Measurements from ENCODE around the gene ZGPAT.
"Not testable (repeated sequence)": the region's sequence is repeated elsewhere in the genome, so short reads cannot be mapped to it uniquely, and the experiment has no call there.

The ZGPAT gene

GRCh38 chr20:63709149-63709527 is 1.3 kb downstream of the ZGPAT start:
- H3K27ac ChIP-seq (ENCODE audit: low read length): no peak overlapping the region
- H3K36me3 ChIP-seq (ENCODE audit: insufficient read depth, low read depth, low read length): peaks cover 61% of the 10 kb centered on the region
- no peaks in the 10 kb centered on the region for H3K9me3 ChIP-seq (ENCODE audit: insufficient read depth, low read depth, low read length)
- H3K4me3 ChIP-seq (ENCODE audit: low read length): peak overlapping the region; percentile 84; the same call in 1 of the 2 replicates
- H3K4me1 ChIP-seq (ENCODE audit: insufficient read depth, low read length): peaks cover 4% of the 10 kb centered on the region; the same call in 1 of the 2 replicates
- H3K27me3 ChIP-seq (ENCODE audit: insufficient read depth, low read length): no peaks in the 10 kb centered on the region
- peak overlapping the region; percentile 70; the same call in 1 of the 2 replicates for H3K9ac ChIP-seq (ENCODE audit: low read depth, low read length)

- Histone ChIP-seq H3K4me1 (ENCODE audit: insufficient read depth, low read length) (peaks cover 4% of the 10 kb centered on the region; the same call in 1 of the 2 replicates), H3K27ac (ENCODE audit: low read length) (no peak overlapping the region), H3K9me3 (ENCODE audit: insufficient read depth, low read depth, low read length) (no peaks in the 10 kb centered on the region), H3K27me3 (ENCODE audit: insufficient read depth, low read length) (no peaks in the 10 kb centered on the region), H3K4me3 (ENCODE audit: low read length) (no peak overlapping the region), H3K9ac (ENCODE audit: low read depth, low read length) (no peak overlapping the region), H3K36me3 (ENCODE audit: insufficient read depth, low read depth, low read length) (peaks cover 49% of the 10 kb centered on the region)
Observed at GRCh38 chr20:63711085-63711645, 3.3 kb downstream of the ZGPAT start.

GRCh38 chr20:63712191-63712590 is 4.4 kb downstream of the ZGPAT start:
- peaks cover 44% of the 10 kb centered on the region for H3K36me3 ChIP-seq (ENCODE audit: insufficient read depth, low read depth, low read length)

GRCh38 chr20:63714858-63715257 is 7.0 kb downstream of the ZGPAT start:
- H3K36me3 ChIP-seq (ENCODE audit: insufficient read depth, low read depth, low read length): peaks cover 51% of the 10 kb centered on the region
- no peak overlapping the region for H3K4me3 ChIP-seq (ENCODE audit: low read length)
- no peak overlapping the region for H3K9ac ChIP-seq (ENCODE audit: low read depth, low read length)
- H3K4me1 ChIP-seq (ENCODE audit: insufficient read depth, low read length): no peaks in the 10 kb centered on the region
- no peaks in the 10 kb centered on the region for H3K27me3 ChIP-seq (ENCODE audit: insufficient read depth, low read length)
- no peaks in the 10 kb centered on the region for H3K9me3 ChIP-seq (ENCODE audit: insufficient read depth, low read depth, low read length)
- no peak overlapping the region for H3K27ac ChIP-seq (ENCODE audit: low read length)

More at GRCh38 chr20:63712191-63712590, 4.4 kb downstream of the ZGPAT start:
- no peak overlapping the region for H3K9ac ChIP-seq (ENCODE audit: low read depth, low read length)
- H3K27me3 ChIP-seq (ENCODE audit: insufficient read depth, low read length): no peaks in the 10 kb centered on the region
- no peak overlapping the region for H3K4me3 ChIP-seq (ENCODE audit: low read length)
- no peaks in the 10 kb centered on the region for H3K4me1 ChIP-seq (ENCODE audit: insufficient read depth, low read length)
- no peak overlapping the region for H3K27ac ChIP-seq (ENCODE audit: low read length)
- no peaks in the 10 kb centered on the region for H3K9me3 ChIP-seq (ENCODE audit: insufficient read depth, low read depth, low read length)

GRCh38 chr20:63718996-63719395 is 11.2 kb downstream of the ZGPAT start:
- Histone ChIP-seq H3K4me3 (ENCODE audit: low read length) (no peak overlapping the region), H3K9ac (ENCODE audit: low read depth, low read length) (no peak overlapping the region), H3K27me3 (ENCODE audit: insufficient read depth, low read length) (no peaks in the 10 kb centered on the region), H3K36me3 (ENCODE audit: insufficient read depth, low read depth, low read length) (peaks cover 37% of the 10 kb centered on the region), H3K27ac (ENCODE audit: low read length) (no peak overlapping the region), H3K9me3 (ENCODE audit: insufficient read depth, low read depth, low read length) (no peaks in the 10 kb centered on the region), H3K4me1 (ENCODE audit: insufficient read depth, low read length) (no peaks in the 10 kb centered on the region)

- not testable (repeated sequence) for H3K4me3 ChIP-seq (ENCODE audit: low read length); H3K27ac ChIP-seq (ENCODE audit: low read length); H3K27me3 ChIP-seq (ENCODE audit: insufficient read depth, low read length); H3K9ac ChIP-seq (ENCODE audit: low read depth, low read length); H3K9me3 ChIP-seq (ENCODE audit: insufficient read depth, low read depth, low read length); H3K4me1 ChIP-seq (ENCODE audit: insufficient read depth, low read length)
- H3K36me3 ChIP-seq (ENCODE audit: insufficient read depth, low read depth, low read length): peaks cover 22% of the 10 kb centered on the region
Observed at GRCh38 chr20:63722967-63723622, 15.3 kb downstream of the ZGPAT start.

GRCh38 chr20:63730189-63730733 is 22.4 kb downstream of the ZGPAT start:
- not testable (repeated sequence) for H3K4me3 ChIP-seq (ENCODE audit: low read length); H3K9me3 ChIP-seq (ENCODE audit: insufficient read depth, low read depth, low read length); H3K27me3 ChIP-seq (ENCODE audit: insufficient read depth, low read length); H3K27ac ChIP-seq (ENCODE audit: low read length); H3K4me1 ChIP-seq (ENCODE audit: insufficient read depth, low read length); H3K9ac ChIP-seq (ENCODE audit: low read depth, low read length)
- H3K36me3 ChIP-seq (ENCODE audit: insufficient read depth, low read depth, low read length): peaks cover 22% of the 10 kb centered on the region

- H3K4me3 ChIP-seq (ENCODE audit: low read length): no peak overlapping the region
- H3K27ac ChIP-seq (ENCODE audit: low read length): no peak overlapping the region
- no peak overlapping the region for H3K9ac ChIP-seq (ENCODE audit: low read depth, low read length)
- no peaks in the 10 kb centered on the region for H3K27me3 ChIP-seq (ENCODE audit: insufficient read depth, low read length)
- peaks cover 31% of the 10 kb centered on the region for H3K36me3 ChIP-seq (ENCODE audit: insufficient read depth, low read depth, low read length)
- no peaks in the 10 kb centered on the region for H3K4me1 ChIP-seq (ENCODE audit: insufficient read depth, low read length)
- H3K9me3 ChIP-seq (ENCODE audit: insufficient read depth, low read depth, low read length): no peaks in the 10 kb centered on the region
Observed at GRCh38 chr20:63731410-63731809, 23.6 kb downstream of the ZGPAT start.

- Histone ChIP-seq H3K27ac (ENCODE audit: low read length) (no peak overlapping the region), H3K27me3 (ENCODE audit: insufficient read depth, low read length) (no peaks in the 10 kb centered on the region), H3K9ac (ENCODE audit: low read depth, low read length) (no peak overlapping the region), H3K36me3 (ENCODE audit: insufficient read depth, low read depth, low read length) (peaks cover 31% of the 10 kb centered on the region), H3K9me3 (ENCODE audit: insufficient read depth, low read depth, low read length) (no peaks in the 10 kb centered on the region), H3K4me3 (ENCODE audit: low read length) (no peak overlapping the region), H3K4me1 (ENCODE audit: insufficient read depth, low read length) (no peaks in the 10 kb centered on the region)
Observed at GRCh38 chr20:63732118-63733095, 24.6 kb downstream of the ZGPAT start.

GRCh38 chr20:63733117-63733516 is 25.3 kb downstream of the ZGPAT start:
- Histone ChIP-seq H3K9me3 (ENCODE audit: insufficient read depth, low read depth, low read length) (no peaks in the 10 kb centered on the region), H3K4me1 (ENCODE audit: insufficient read depth, low read length) (no peaks in the 10 kb centered on the region), H3K27ac (ENCODE audit: low read length) (no peak overlapping the region), H3K36me3 (ENCODE audit: insufficient read depth, low read depth, low read length) (peaks cover 31% of the 10 kb centered on the region), H3K4me3 (ENCODE audit: low read length) (no peak overlapping the region), H3K9ac (ENCODE audit: low read depth, low read length) (no peak overlapping the region), H3K27me3 (ENCODE audit: insufficient read depth, low read length) (no peaks in the 10 kb centered on the region; the same call in 1 of the 2 replicates)

GRCh38 chr20:63733579-63734081 is 25.8 kb downstream of the ZGPAT start:
- Histone ChIP-seq H3K9me3 (ENCODE audit: insufficient read depth, low read depth, low read length) (no peaks in the 10 kb centered on the region), H3K27me3 (ENCODE audit: insufficient read depth, low read length) (no peaks in the 10 kb centered on the region; the same call in 1 of the 2 replicates), H3K4me3 (ENCODE audit: low read length) (no peak overlapping the region), H3K9ac (ENCODE audit: low read depth, low read length) (no peak overlapping the region), H3K36me3 (ENCODE audit: insufficient read depth, low read depth, low read length) (peaks cover 31% of the 10 kb centered on the region), H3K27ac (ENCODE audit: low read length) (no peak overlapping the region), H3K4me1 (ENCODE audit: insufficient read depth, low read length) (no peaks in the 10 kb centered on the region)
